ENCODE data around the gene GRID1.

DNA sequence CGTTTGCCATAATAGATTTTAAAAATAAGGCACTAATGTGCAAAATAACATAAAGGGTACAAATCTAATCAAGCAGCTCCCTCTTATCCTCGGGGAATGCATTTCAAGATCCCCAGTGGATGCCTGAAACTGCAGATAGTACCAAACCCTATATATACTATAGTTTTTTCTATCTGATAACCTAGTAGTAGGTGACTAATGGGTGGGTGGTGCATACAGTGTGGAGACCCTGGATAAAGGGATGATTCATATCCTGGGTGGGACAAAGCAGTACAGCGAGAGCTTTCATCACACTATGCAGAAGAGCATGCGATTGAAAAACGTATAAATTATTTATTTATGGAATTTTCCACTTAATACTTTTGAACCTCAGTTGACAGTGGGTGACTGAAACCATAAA lies 464.5 kb downstream of the GRID1 start:
- TF ChIP-seq POLR2A (IDR thresholded peaks at IDR 0.05): no peak
- TF ChIP-seq CTCF (IDR thresholded peaks at IDR 0.05 in 8 of 11, conservative IDR thresholded peaks at IDR 0.05 in 3 of 11): no peak
- no peak for TF ChIP-seq POLR2AphosphoS5 (IDR thresholded peaks at IDR 0.05)
